Endothelial cell of umbilical vein (primary cell): ENCODE measurements around the gene ULK4.

Experiments used
- CTCF ChIP-seq, 2 donors: IDR thresholded peaks; 1 replicate in 1 of 2; 2 replicates in 1 of 2; pipeline ENCODE4 v1.5.1; 2011; ENCODE audit warnings: low read length in 2 of 2, mild to moderate bottlenecking in 2 of 2, moderate library complexity in 2 of 2, control low read depth in 1 of 2, inconsistent platforms in 1 of 2, low read depth in 1 of 2; ENCODE audit not compliant: insufficient read depth in 1 of 2; ENCODE audit errors: extremely low read depth in 1 of 2
- MAX ChIP-seq: IDR thresholded peaks from 2 replicates; pipeline ENCODE4 v1.6.1; 2011; ENCODE audit not compliant: insufficient read depth, insufficient read length
- POLR2A ChIP-seq: IDR thresholded peaks from 2 replicates; pipeline ENCODE4 v1.6.1; 2012; ENCODE audit warnings: low read depth, mild to moderate bottlenecking, control low read depth, low read length

- TF ChIP-seq POLR2A = no peak
- TF ChIP-seq MAX = no peak
- TF ChIP-seq CTCF (IDR thresholded peaks at IDR 0.05; ENCODE audit: extremely low read depth in 1 of 2, insufficient read depth in 1 of 2, low read depth in 1 of 2, low read length in 2 of 2) = no peak
Observed at GRCh38 chr3:41276191-41276590, 685.7 kb downstream of the ULK4 start.
